IPS-18c (cell line): ENCODE data around the gene ZNF574.

Experiments used
- H3K4me3 ChIP-seq: 2 replicates; pipeline ENCODE4 v1.7.0; 2013; ENCODE audit warnings: low read depth, mild to moderate bottlenecking, low read length, moderate library complexity; ENCODE audit not compliant: insufficient read depth
- H3K9me3 ChIP-seq: one replicate; pipeline ENCODE4 v1.6.1; 2013; ENCODE audit warnings: mild to moderate bottlenecking, low read length, moderate library complexity; ENCODE audit not compliant: control insufficient read depth, insufficient read depth

Gene ZNF574

GRCh38 chr19:42129399-42130253 is 53.7 kb downstream of the ZNF574 start:
- H3K4me3 ChIP-seq, result no peak overlapping the region
- H3K9me3 ChIP-seq, result no peaks in the 10 kb centered on the region

- Histone ChIP-seq H3K4me3 (no peak overlapping the region), H3K9me3 (no peaks in the 10 kb centered on the region)
These were observed 54.2 kb downstream of the ZNF574 start for GRCh38 chr19:42130254-42130573.
